SK-N-SH (cell line): Measurements from ENCODE around the gene AFF3.
A peak's percentile ranks its signal among the peaks of the same experiment; 100 is the strongest.

Experiments
- EP300 ChIP-seq, 2 experiments: IDR thresholded peaks; 2 replicates each; pipeline versions ENCODE4 v1.4.0 to v1.6.1; 2012; ENCODE audit warnings: borderline replicate concordance in 1 of 2, low read depth in 1 of 2, low read length in 1 of 2
- GABPA ChIP-seq: IDR thresholded peaks from 2 replicates; pipeline ENCODE4 v1.4.0; 2012; ENCODE audit warnings: low read depth, mild to moderate bottlenecking
- MXI1 ChIP-seq: IDR thresholded peaks from 2 replicates; pipeline ENCODE4 v1.6.1; 2012; ENCODE audit warnings: mild to moderate bottlenecking, low read depth, low read length, improper control_type of control experiment
- POLR2AphosphoS5 ChIP-seq: IDR thresholded peaks from 2 replicates; pipeline ENCODE4 v1.6.1; 2012; ENCODE audit warnings: low read depth, low read length
- TF ChIP-seq, protein P1 (sequence below): fragments of 200-600 bp; sonication (generic); IDR thresholded peaks from 2 replicates; pipeline ENCODE4 v1.6.1; 2017; ENCODE audit warnings: antibody characterized with exemption, mild to moderate bottlenecking, moderate library complexity
- TF ChIP-seq, protein P2 (sequence below): fragments of 150-350 bp; IDR thresholded peaks from 2 replicates; pipeline ENCODE4 v1.6.1; 2017; ENCODE audit warnings: antibody characterized with exemption, low read length, low read depth, borderline replicate concordance

DNA sequence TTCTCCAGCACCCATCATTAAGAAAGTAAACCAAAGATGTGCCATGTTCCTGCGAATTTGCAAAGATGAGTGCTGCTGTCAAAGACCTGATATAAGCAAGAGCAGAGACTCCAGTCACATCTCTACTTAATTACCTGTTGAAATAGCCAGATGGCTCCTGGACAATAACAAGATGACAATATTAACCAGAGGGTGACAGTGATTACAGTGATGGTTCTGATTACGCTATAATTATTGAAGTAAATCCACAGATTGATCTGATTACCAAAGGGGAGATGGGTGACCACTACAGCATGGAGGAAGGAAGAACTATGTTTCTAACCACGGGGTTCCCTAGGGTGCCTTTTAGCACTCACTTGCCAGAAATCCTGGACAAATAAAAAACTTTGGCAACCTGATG is 36.5 kb upstream of the AFF3 start:
- TF ChIP-seq POLR2AphosphoS5 (peak; percentile 89), MXI1 (peak; percentile 79), GABPA (no peak), EP300 (IDR thresholded peaks at IDR 0.05; ENCODE audit: borderline replicate concordance in 1 of 2, low read depth in 1 of 2, low read length in 1 of 2) (peak in 1 of 2 experiments; percentile 100; a peak in 2 of 4 replicates)
- TF ChIP-seq, protein P1, sequence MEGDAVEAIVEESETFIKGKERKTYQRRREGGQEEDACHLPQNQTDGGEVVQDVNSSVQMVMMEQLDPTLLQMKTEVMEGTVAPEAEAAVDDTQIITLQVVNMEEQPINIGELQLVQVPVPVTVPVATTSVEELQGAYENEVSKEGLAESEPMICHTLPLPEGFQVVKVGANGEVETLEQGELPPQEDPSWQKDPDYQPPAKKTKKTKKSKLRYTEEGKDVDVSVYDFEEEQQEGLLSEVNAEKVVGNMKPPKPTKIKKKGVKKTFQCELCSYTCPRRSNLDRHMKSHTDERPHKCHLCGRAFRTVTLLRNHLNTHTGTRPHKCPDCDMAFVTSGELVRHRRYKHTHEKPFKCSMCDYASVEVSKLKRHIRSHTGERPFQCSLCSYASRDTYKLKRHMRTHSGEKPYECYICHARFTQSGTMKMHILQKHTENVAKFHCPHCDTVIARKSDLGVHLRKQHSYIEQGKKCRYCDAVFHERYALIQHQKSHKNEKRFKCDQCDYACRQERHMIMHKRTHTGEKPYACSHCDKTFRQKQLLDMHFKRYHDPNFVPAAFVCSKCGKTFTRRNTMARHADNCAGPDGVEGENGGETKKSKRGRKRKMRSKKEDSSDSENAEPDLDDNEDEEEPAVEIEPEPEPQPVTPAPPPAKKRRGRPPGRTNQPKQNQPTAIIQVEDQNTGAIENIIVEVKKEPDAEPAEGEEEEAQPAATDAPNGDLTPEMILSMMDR = no peak
- TF ChIP-seq, protein P2, sequence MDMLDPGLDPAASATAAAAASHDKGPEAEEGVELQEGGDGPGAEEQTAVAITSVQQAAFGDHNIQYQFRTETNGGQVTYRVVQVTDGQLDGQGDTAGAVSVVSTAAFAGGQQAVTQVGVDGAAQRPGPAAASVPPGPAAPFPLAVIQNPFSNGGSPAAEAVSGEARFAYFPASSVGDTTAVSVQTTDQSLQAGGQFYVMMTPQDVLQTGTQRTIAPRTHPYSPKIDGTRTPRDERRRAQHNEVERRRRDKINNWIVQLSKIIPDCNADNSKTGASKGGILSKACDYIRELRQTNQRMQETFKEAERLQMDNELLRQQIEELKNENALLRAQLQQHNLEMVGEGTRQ = no peak
